DMS114 treated with DMSO at 0.1 percent for 48 hours (cell line): ENCODE measurements around the gene TMEM121.

ENCODE experiments used
- DNase-seq: peaks from one replicate; lab custom pipeline; 2025; ENCODE audit not compliant: unreplicated experiment; lab: John Stamatoyannopoulos, UW

TMEM121 gene

GRCh38 chr14:105527826-105528585 lies 1.6 kb downstream of the TMEM121 start:
- DNase-seq, result peak; percentile 19

DNA sequence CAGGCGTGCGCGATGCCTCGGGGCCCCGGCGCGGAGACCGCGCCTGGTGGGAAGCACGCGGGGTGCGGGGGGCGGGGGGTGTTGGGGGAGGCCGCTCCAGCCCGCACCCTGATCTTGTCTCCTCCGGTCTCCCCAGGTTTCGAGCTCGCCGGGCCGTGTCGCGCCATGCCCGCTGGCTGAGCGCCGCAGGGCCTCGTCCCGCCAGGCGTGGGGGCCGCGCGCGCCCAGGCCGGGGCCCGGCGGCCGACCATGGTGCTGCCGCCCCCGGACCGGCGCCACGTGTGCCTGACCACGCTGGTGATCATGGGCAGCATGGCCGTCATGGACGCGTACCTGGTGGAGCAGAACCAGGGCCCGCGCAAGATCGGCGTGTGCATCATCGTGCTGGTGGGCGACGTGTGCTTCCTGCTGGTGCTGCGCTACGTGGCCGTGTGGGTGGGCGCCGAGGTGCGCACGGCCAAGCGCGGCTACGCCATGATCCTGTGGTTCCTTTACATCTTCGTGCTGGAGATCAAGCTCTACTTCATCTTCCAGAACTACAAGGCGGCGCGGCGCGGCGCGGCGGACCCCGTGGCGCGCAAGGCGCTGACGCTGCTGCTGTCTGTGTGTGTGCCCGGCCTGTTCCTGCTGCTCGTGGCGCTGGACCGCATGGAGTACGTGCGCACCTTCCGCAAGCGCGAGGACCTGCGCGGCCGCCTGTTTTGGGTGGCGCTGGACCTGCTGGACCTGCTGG lies 2.4 kb downstream of the TMEM121 start:
- DNase-seq, result no peak

DNA sequence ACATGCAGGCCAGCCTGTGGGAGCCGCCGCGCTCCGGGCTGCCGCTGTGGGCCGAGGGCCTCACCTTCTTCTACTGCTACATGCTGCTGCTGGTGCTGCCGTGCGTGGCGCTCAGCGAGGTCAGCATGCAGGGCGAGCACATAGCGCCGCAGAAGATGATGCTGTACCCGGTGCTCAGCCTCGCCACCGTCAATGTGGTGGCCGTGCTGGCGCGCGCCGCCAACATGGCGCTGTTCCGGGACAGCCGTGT lies 2.9 kb downstream of the TMEM121 start:
- no peak for DNase-seq

DNA sequence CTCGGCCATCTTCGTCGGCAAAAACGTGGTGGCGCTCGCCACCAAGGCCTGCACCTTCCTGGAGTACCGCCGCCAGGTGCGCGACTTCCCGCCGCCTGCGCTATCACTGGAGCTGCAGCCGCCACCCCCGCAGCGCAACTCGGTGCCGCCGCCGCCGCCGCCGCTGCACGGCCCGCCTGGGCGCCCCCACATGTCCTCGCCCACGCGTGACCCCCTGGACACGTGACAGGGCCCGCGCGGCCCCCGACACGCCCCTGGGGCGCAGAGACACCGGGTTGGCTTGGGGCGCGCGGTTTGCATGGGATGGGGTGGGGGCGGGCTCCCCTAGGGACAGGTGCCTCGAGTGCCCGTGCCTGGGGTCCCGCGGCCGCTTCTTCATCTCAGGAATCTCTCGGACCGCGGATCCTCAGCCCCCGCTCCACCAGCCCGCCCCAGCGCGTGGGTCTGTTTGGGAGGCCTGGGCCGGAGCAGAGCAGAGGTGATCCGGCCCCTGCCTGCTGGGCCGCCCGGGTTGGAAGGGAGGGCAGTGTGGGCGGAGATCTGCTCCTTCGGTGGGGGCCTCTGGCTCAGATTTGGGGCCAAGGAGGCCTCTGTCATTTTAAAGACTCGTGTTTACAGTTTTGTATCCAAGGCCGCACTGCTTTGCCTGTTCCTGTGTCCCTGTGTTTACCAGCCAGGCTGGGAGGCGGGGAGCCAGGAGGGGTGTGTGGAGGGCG lies 3.3 kb downstream of the TMEM121 start:
- no peak for DNase-seq

- DNase-seq, result no peak
Observed at GRCh38 chr14:105530285-105531087, 4.1 kb downstream of the TMEM121 start.

- no peak for DNase-seq
Observed at GRCh38 chr14:105531088-105531893, 4.9 kb downstream of the TMEM121 start.

DNA sequence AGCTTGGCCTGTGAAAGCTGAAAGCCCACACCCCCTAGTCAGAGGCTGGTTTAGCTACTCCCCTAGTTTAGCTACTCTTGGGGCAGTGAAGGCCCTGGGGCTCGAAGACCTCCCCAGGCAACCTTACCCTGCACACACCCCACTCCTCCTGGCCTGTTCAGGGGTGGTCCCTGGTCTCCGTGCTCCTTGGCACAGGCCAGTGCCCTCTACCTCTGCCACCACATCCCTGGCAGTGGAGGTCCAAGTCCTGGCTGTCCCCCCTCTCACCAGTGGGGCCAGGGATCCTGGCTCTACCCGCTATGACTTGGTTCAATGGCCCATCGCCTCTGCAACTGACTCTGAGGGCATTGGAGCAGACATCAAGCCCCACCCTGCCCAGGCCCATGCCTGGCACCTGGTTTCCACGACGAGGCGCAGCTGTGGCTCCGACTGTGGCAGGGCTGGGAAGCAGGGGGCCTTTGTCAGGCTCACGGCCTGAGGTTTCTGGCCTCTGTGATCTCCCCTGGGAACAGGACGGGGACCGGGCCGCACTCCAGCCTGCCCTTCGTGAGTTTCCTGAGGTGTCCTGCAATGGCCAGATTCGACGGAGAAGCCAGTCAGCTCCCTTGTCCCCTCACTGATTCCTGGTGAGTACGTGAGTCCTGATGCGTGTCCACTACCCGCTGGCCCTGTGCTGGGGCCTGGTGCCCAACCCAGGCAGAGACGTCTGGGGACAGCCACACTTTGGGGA lies 5.7 kb downstream of the TMEM121 start:
- DNase-seq, result no peak

DNA sequence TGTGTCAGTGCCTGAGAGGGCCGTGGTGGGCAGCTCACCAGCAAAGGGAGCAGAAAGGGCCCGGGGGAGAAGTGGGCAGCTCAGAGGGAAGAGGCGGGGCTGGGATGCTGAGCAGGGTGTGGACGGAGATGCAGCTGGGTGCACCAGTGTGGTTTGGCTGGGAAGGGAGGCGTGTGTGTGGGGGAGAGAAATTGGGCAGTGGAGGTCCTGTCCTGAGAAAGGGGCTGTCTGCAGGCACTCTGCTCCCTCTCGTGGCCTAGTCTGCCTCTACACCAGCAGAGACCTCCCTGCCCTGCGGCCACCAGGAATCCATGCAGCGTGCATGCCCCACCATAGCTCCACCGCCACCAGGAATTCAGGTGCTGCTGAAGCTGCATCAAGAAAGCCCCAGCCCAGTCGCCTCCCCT lies 6.4 kb downstream of the TMEM121 start:
- DNase-seq, result peak; percentile 37

DNA sequence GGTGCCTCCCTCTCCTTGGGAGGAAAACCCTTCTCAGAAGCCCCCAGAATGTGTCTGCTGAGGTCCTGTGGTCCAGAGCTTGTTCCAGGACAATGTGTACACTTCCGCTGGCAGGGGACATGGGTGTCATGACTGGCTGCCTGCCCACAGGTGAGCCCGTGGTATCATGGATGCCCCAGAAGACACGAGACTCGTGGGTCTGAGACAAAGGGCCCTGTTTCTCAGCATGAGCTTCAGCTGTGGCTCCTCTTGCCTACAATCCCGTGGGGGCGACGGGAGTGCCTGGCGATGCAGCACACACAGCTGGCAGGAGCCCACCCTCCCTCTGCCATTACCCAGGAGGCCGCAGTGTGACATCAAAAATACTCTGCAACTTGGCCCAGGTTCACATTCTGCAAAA lies 7.0 kb downstream of the TMEM121 start:
- DNase-seq, result no peak

- DNase-seq, result no peak
Observed at GRCh38 chr14:105533811-105534498, 7.6 kb downstream of the TMEM121 start.

DNA sequence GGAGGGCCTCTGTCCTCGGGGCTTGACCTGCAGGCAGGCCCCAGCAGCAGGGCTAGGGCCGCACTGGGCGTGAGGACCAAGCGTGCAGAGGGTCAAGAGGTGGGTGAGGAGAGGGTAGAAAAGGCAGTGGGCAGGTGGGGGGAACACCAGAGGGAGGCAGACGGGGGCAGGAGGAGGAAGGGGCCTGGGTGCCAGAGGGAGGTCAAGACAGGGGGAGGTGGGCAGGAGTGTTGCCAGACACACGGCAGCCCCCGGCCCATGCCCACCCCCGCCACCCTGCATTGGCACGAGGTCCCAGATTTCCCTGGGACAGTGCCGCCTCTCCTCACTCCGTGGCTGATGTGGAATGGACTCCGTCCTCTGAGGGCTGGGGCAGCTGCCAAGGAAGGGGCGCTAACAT lies 8.2 kb downstream of the TMEM121 start:
- no peak for DNase-seq

DNA sequence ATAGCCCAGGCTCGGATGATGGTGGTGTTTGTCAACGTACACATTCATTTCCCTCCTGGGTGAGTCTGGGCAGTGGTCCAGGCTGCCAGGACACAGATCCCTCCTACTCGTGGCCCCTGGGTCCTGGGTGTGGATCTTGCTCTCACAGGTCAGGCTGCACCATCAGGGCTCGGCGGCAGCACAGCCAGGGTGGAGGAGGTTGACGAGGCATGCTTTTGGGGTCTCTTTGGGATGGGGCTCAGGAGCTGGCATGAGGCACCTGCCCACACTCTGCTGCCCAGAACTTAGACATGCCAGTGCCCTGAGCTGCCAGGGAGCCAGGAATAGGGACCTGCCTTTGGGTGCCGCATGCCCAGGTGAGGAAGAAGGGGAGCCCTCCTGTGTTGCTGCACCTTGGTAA lies 9.7 kb downstream of the TMEM121 start:
- DNase-seq, result no peak

DNA sequence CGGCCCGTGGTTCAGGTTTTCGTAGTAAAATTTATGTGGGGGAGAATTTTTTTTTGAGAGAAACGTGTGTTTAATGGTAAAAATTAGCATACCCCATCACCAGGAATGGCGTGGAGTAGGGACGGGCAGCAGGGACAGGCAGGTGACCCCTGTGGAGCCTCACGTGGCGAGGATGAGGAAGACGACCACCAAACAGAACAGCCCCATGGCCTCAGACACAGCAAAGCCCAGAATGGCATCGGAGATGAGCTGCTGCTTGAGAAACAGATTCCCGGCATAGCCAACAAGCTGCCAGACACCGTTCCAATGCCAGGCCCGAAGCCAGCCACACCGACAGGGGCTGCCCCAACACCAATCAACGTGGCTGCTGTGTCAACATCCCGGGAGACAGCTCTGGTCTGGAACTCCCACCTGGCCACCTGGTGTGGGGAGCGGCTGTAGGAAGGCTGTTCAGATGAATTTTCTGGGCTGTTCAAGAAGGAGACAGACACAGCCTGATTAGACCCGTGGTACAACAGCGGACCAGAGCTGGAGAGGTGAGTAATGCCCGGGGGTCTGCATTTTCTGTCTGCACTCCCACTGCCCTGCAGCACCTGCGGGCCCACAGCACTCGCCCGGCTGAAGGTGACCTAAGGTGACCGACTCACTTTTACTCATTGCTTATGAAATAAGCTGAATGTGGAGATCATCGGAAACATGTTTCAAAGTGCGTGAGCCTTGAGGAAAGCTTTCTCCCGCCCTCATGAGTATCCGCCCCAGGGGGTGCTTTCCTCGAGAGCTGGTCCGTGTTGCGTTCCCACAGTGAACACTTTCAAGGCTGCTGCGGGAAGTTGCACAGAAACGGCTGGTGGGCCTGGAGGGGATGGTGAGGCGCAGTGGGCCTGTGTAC lies 10.6 kb downstream of the TMEM121 start:
- no peak for DNase-seq

DNA sequence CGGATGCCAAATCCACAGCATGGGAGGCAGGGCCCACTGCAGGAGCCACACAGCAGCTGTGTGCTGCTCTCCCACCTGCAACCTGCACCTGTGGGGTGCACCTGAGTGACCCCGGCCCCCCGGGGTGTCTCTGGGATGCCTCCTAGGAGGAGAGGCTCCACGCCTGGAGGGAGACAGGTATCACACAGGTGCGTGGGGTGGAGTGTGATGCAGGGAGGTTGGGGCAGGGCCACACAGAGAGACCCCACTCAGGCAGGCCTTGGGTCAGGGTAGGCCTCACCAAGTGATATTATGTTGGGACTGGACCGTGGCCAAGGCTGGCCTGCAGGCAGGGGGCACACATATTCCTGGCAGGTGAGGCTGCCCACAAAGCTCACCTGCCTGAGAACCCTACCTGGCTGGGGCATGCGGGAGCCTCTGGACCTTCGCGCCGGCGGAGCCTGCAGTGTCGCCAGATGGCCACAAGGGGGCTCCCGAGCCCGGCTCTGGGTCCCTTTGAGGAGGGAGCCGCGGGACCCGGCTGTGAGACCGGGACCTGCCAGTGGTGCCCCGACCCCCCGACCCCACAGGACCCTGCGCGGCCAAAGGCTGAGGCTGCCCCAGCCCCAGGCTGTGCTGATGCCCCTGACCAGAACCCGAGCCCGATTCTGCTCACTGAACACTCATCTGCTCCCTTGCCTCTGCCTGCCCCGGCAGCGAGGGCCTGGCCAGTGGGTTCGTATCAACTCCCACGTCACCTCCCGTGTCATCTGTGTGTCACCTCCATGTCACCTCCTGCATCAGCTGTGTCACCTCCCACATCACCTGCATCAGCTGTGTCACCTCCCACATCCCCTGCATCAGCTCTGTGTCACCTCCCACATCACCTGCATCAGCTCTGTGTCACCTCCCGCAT lies 11.4 kb downstream of the TMEM121 start:
- DNase-seq, result no peak

DNA sequence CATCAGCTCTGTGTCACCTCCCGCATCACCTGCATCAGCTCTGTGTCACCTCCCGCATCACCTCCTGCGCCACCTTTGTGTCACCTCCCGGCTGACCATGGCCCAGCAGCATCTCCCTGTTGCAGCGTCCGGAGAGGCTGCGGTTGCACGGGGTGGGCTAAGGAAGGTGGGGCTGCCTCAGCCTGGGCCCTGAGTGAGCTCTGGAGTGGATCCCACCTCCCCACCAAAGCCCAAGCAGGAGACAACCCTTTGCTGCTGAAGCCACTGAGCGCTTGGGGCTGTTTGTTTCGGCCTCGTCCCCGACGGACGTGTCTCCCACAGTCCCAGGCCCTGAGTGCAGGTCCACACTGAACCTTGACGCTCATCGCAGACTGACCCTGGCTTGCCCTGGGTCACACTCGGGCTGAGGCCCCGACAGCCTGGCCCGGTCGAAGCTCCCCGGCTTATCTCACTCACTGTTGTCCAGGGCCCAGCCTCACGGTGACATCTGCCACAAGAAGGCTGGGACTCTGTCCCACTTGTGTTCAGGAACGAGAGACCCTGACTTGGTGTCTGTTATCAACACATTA lies 12.2 kb downstream of the TMEM121 start:
- DNase-seq, result no peak

GRCh38 chr14:105540811-105541210 lies 14.4 kb downstream of the TMEM121 start:
- no peak for DNase-seq
